ENCODE results near the gene PRKD2.

DNA sequence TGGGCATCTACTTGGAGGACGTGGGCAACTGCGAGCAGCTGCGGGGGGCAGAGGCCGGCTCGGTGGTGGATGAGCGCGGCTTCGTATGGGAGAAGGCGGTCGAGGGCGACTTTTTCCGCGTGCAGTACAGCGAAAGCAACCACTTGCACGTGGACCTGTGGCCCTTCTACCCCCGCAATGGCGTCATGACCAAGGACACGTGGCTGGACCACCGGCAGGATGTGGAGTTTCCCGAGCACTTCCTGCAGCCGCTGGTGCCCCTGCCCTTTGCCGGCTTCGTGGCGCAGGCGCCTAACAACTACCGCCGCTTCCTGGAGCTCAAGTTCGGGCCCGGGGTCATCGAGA, 39.6 kb upstream of the PRKD2 start:
- TF ChIP-seq, protein P1, sequence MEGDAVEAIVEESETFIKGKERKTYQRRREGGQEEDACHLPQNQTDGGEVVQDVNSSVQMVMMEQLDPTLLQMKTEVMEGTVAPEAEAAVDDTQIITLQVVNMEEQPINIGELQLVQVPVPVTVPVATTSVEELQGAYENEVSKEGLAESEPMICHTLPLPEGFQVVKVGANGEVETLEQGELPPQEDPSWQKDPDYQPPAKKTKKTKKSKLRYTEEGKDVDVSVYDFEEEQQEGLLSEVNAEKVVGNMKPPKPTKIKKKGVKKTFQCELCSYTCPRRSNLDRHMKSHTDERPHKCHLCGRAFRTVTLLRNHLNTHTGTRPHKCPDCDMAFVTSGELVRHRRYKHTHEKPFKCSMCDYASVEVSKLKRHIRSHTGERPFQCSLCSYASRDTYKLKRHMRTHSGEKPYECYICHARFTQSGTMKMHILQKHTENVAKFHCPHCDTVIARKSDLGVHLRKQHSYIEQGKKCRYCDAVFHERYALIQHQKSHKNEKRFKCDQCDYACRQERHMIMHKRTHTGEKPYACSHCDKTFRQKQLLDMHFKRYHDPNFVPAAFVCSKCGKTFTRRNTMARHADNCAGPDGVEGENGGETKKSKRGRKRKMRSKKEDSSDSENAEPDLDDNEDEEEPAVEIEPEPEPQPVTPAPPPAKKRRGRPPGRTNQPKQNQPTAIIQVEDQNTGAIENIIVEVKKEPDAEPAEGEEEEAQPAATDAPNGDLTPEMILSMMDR (IDR thresholded peaks at IDR 0.05) = no peak
- no peak for TF ChIP-seq POLR2A (IDR thresholded peaks at IDR 0.05)
